Activated T-cell treated with anti-CD3 and anti-CD28 coated beads, Interleukin-2, amount 50 U/mL, for 24 hours (primary cell): Measurements from ENCODE around the gene AAK1.
A peak's percentile ranks its signal among the peaks of the same experiment; 100 is the strongest.
"Not testable (repeated sequence)": the region's sequence is repeated elsewhere in the genome, so short reads cannot be mapped to it uniquely, and the experiment has no call there.

ENCODE experiments used
- DNase-seq: peaks from one replicate; pipeline ENCODE4 v3.0.0-alpha.2; 2020
- H3K27ac Mint-ChIP-seq: 2 replicates; pipeline ENCODE4 v1.8.0; 2020; ENCODE audit warnings: mild to moderate bottlenecking, mixed read lengths
- H3K27me3 Mint-ChIP-seq: 2 replicates; pipeline ENCODE4 v1.8.0; 2020; ENCODE audit warnings: mixed read lengths
- H3K36me3 Mint-ChIP-seq: 2 replicates; pipeline ENCODE4 v1.8.0; 2020; ENCODE audit warnings: low read depth, mixed read lengths
- H3K4me1 Mint-ChIP-seq: 2 replicates; pipeline ENCODE4 v1.8.0; 2020; ENCODE audit warnings: low read depth, mixed read lengths
- H3K4me3 Mint-ChIP-seq: 2 replicates; pipeline ENCODE4 v1.8.0; 2020; ENCODE audit warnings: mild to moderate bottlenecking, moderate library complexity, mixed read lengths
- H3K9me3 Mint-ChIP-seq: 2 replicates; pipeline ENCODE4 v1.8.0; 2020; ENCODE audit warnings: mixed read lengths

The AAK1 gene

GRCh38 chr2:69606771-69607170, 36.8 kb downstream of the AAK1 start:
- H3K4me1 Mint-ChIP-seq: peaks cover 80% of the 10 kb centered on the region
- H3K27me3 Mint-ChIP-seq, DNase-seq, H3K9me3 Mint-ChIP-seq, H3K4me3 Mint-ChIP-seq: not testable (repeated sequence)
- H3K27ac Mint-ChIP-seq: peak overlapping the region; percentile 48
- peaks cover 49% of the 10 kb centered on the region for H3K36me3 Mint-ChIP-seq

- Mint-ChIP-seq H3K4me1 (peaks cover 85% of the 10 kb centered on the region), H3K4me3 (no peak overlapping the region), H3K36me3 (peaks cover 44% of the 10 kb centered on the region), H3K27me3 (no peaks in the 10 kb centered on the region), H3K9me3 (peaks cover 8% of the 10 kb centered on the region), H3K27ac (peak overlapping the region; percentile 46)
- DNase-seq: no peak
These were observed 38.3 kb downstream of the AAK1 start for GRCh38 chr2:69605284-69605683.

GRCh38 chr2:69604836-69605235, 38.7 kb downstream of the AAK1 start:
- H3K27me3 Mint-ChIP-seq: no peaks in the 10 kb centered on the region
- H3K4me3 Mint-ChIP-seq: no peak overlapping the region
- H3K36me3 Mint-ChIP-seq: peaks cover 45% of the 10 kb centered on the region
- no peak for DNase-seq
- peaks cover 6% of the 10 kb centered on the region for H3K9me3 Mint-ChIP-seq
- peaks cover 87% of the 10 kb centered on the region for H3K4me1 Mint-ChIP-seq
- H3K27ac Mint-ChIP-seq: peak overlapping the region; percentile 46

- Mint-ChIP-seq H3K4me3 (no peak overlapping the region), H3K27ac (peak overlapping the region; percentile 59), H3K9me3 (peaks cover 6% of the 10 kb centered on the region), H3K4me1 (peaks cover 93% of the 10 kb centered on the region), H3K36me3 (peaks cover 50% of the 10 kb centered on the region), H3K27me3 (no peaks in the 10 kb centered on the region)
- DNase-seq: no peak
These were observed 39.4 kb downstream of the AAK1 start for GRCh38 chr2:69604026-69604678.

- Mint-ChIP-seq H3K27me3 (no peaks in the 10 kb centered on the region), H3K9me3 (peaks cover 6% of the 10 kb centered on the region), H3K36me3 (peaks cover 51% of the 10 kb centered on the region), H3K4me1 (peaks cover 92% of the 10 kb centered on the region), H3K4me3 (no peak overlapping the region), H3K27ac (peak overlapping the region; percentile 59)
- DNase-seq: no peak
These were observed 40.3 kb downstream of the AAK1 start for GRCh38 chr2:69603146-69603743.

GRCh38 chr2:69601179-69601612, 42.3 kb downstream of the AAK1 start:
- DNase-seq: no peak
- peaks cover 93% of the 10 kb centered on the region for H3K4me1 Mint-ChIP-seq
- H3K4me3 Mint-ChIP-seq: no peak overlapping the region
- peak overlapping the region; percentile 91 for H3K27ac Mint-ChIP-seq
- H3K36me3 Mint-ChIP-seq: peaks cover 44% of the 10 kb centered on the region
- peaks cover 6% of the 10 kb centered on the region for H3K9me3 Mint-ChIP-seq
- no peaks in the 10 kb centered on the region for H3K27me3 Mint-ChIP-seq

GRCh38 chr2:69600425-69600824, 43.1 kb downstream of the AAK1 start:
- Mint-ChIP-seq H3K27ac (peak overlapping the region; percentile 91), H3K27me3 (no peaks in the 10 kb centered on the region)

GRCh38 chr2:69597843-69598610, 45.5 kb downstream of the AAK1 start:
- Mint-ChIP-seq H3K27ac (peak overlapping the region; percentile 26), H3K9me3 (no peaks in the 10 kb centered on the region), H3K4me1 (peaks cover 86% of the 10 kb centered on the region), H3K36me3 (peaks cover 47% of the 10 kb centered on the region), H3K27me3 (no peaks in the 10 kb centered on the region), H3K4me3 (peak overlapping the region; percentile 45)
- no peak for DNase-seq

More at GRCh38 chr2:69600425-69600824, 43.1 kb downstream of the AAK1 start:
- Mint-ChIP-seq H3K4me3 (peak overlapping the region; percentile 51), H3K9me3 (no peaks in the 10 kb centered on the region), H3K36me3 (peaks cover 46% of the 10 kb centered on the region), H3K4me1 (peaks cover 93% of the 10 kb centered on the region)
- no peak for DNase-seq

- Mint-ChIP-seq H3K36me3 (peaks cover 47% of the 10 kb centered on the region), H3K27me3 (no peaks in the 10 kb centered on the region), H3K9me3 (no peaks in the 10 kb centered on the region), H3K4me3 (peak overlapping the region; percentile 45), H3K4me1 (peaks cover 85% of the 10 kb centered on the region), H3K27ac (peak overlapping the region; percentile 26)
- no peak for DNase-seq
These were observed 46.4 kb downstream of the AAK1 start for GRCh38 chr2:69597105-69597504.

- no peak overlapping the region for H3K27ac Mint-ChIP-seq
- peaks cover 80% of the 10 kb centered on the region for H3K4me1 Mint-ChIP-seq
- H3K4me3 Mint-ChIP-seq: no peak overlapping the region
- no peaks in the 10 kb centered on the region for H3K27me3 Mint-ChIP-seq
- DNase-seq: no peak
- H3K9me3 Mint-ChIP-seq: no peaks in the 10 kb centered on the region
- peaks cover 29% of the 10 kb centered on the region for H3K36me3 Mint-ChIP-seq
These were observed 49.2 kb downstream of the AAK1 start for GRCh38 chr2:69594341-69594740.

GRCh38 chr2:69592511-69592910, 51.0 kb downstream of the AAK1 start:
- H3K4me3 Mint-ChIP-seq: no peak overlapping the region
- H3K4me1 Mint-ChIP-seq: peaks cover 81% of the 10 kb centered on the region
- DNase-seq: no peak
- H3K36me3 Mint-ChIP-seq: peaks cover 24% of the 10 kb centered on the region
- no peaks in the 10 kb centered on the region for H3K27me3 Mint-ChIP-seq
- H3K9me3 Mint-ChIP-seq: no peaks in the 10 kb centered on the region
- peak overlapping the region; percentile 50 for H3K27ac Mint-ChIP-seq

- Mint-ChIP-seq H3K27me3 (no peaks in the 10 kb centered on the region), H3K4me3 (no peak overlapping the region), H3K9me3 (no peaks in the 10 kb centered on the region), H3K4me1 (peaks cover 76% of the 10 kb centered on the region), H3K36me3 (peaks cover 9% of the 10 kb centered on the region), H3K27ac (peak overlapping the region; percentile 73)
- no peak for DNase-seq
These were observed 53.4 kb downstream of the AAK1 start for GRCh38 chr2:69589973-69590652.

GRCh38 chr2:69588945-69589344, 54.6 kb downstream of the AAK1 start:
- Mint-ChIP-seq H3K27ac (peak overlapping the region; percentile 63), H3K4me1 (peaks cover 77% of the 10 kb centered on the region), H3K36me3 (peaks cover 6% of the 10 kb centered on the region), H3K4me3 (no peak overlapping the region), H3K9me3 (no peaks in the 10 kb centered on the region), H3K27me3 (no peaks in the 10 kb centered on the region)
- DNase-seq: no peak

- H3K9me3 Mint-ChIP-seq: no peaks in the 10 kb centered on the region
- DNase-seq: no peak
- H3K36me3 Mint-ChIP-seq: peaks cover 6% of the 10 kb centered on the region
- H3K4me3 Mint-ChIP-seq: no peak overlapping the region
- no peaks in the 10 kb centered on the region for H3K27me3 Mint-ChIP-seq
- peak overlapping the region; percentile 63 for H3K27ac Mint-ChIP-seq
- H3K4me1 Mint-ChIP-seq: peaks cover 78% of the 10 kb centered on the region
These were observed 55.1 kb downstream of the AAK1 start for GRCh38 chr2:69588403-69588802.
